ENCODE data around the gene CFAP410.

Gene CFAP410

GRCh38 chr21:44357064-44357837, 18.1 kb upstream of the CFAP410 start:
- no peak for DNase-seq
- Histone ChIP-seq H3K36me3 (no peaks in the 10 kb centered on the region), H3K27me3 (peaks cover 27% of the 10 kb centered on the region), H3K4me1 (no peaks in the 10 kb centered on the region), H3K9me3 (no peaks in the 10 kb centered on the region), H3K4me3 (ENCODE audit: low read depth, low read length) (no peak overlapping the region)
- TF ChIP-seq CTCF (IDR thresholded peaks at IDR 0.05; ENCODE audit: low read depth, low read length) = no peak

GRCh38 chr21:44356636-44357035, 17.4 kb upstream of the CFAP410 start:
- Histone ChIP-seq H3K4me3 (ENCODE audit: low read depth, low read length) (no peak overlapping the region), H3K36me3 (no peaks in the 10 kb centered on the region), H3K9me3 (no peaks in the 10 kb centered on the region), H3K27me3 (peaks cover 31% of the 10 kb centered on the region), H3K4me1 (no peaks in the 10 kb centered on the region)
- no peak for TF ChIP-seq CTCF (IDR thresholded peaks at IDR 0.05; ENCODE audit: low read depth, low read length)
- DNase-seq = no peak

GRCh38 chr21:44356160-44356559, 17.0 kb upstream of the CFAP410 start:
- Histone ChIP-seq H3K27me3 (peaks cover 36% of the 10 kb centered on the region), H3K4me1 (no peaks in the 10 kb centered on the region), H3K4me3 (ENCODE audit: low read depth, low read length) (no peak overlapping the region), H3K9me3 (no peaks in the 10 kb centered on the region), H3K36me3 (no peaks in the 10 kb centered on the region)
- no peak for DNase-seq
- TF ChIP-seq CTCF (IDR thresholded peaks at IDR 0.05; ENCODE audit: low read depth, low read length) = no peak

GRCh38 chr21:44354775-44355771, 15.9 kb upstream of the CFAP410 start:
- Histone ChIP-seq H3K4me3 (ENCODE audit: low read depth, low read length) (no peak overlapping the region), H3K9me3 (no peaks in the 10 kb centered on the region), H3K27me3 (peaks cover 37% of the 10 kb centered on the region), H3K4me1 (no peaks in the 10 kb centered on the region), H3K36me3 (no peaks in the 10 kb centered on the region)
- no peak for TF ChIP-seq CTCF (IDR thresholded peaks at IDR 0.05; ENCODE audit: low read depth, low read length)
- DNase-seq = no peak

GRCh38 chr21:44354001-44354405, 14.8 kb upstream of the CFAP410 start:
- DNase-seq = no peak
- peaks cover 37% of the 10 kb centered on the region for H3K27me3 ChIP-seq
- H3K4me3 ChIP-seq (ENCODE audit: low read depth, low read length) = no peak overlapping the region
- H3K4me1 ChIP-seq = no peaks in the 10 kb centered on the region
- no peak for TF ChIP-seq CTCF (IDR thresholded peaks at IDR 0.05; ENCODE audit: low read depth, low read length)
- no peaks in the 10 kb centered on the region for H3K36me3 ChIP-seq
- no peaks in the 10 kb centered on the region for H3K9me3 ChIP-seq

All from BE2C (cell line).